VCaP (cell line): ENCODE data around the gene AKAP7.

Source experiments
- H3K27ac ChIP-seq: fragments of 450-650 bp; 2 replicates; pipeline ENCODE4 v1.5.1; 2017
- CTCF ChIP-seq: fragments of 450-650 bp; conservative IDR thresholded peaks from 2 replicates; pipeline ENCODE4 v1.5.1; 2017; ENCODE audit warnings: mild to moderate bottlenecking, moderate library complexity

The AKAP7 gene

GRCh38 chr6:131255911-131256310, 120.6 kb downstream of the AKAP7 start:
- H3K27ac ChIP-seq, result peak overlapping the region; percentile 91
- TF ChIP-seq CTCF, result no peak

- no peak for TF ChIP-seq CTCF
- peak overlapping the region; percentile 91 for H3K27ac ChIP-seq
These were observed 121.8 kb downstream of the AKAP7 start for GRCh38 chr6:131257104-131257503.

GRCh38 chr6:131258010-131258652, 122.9 kb downstream of the AKAP7 start:
- TF ChIP-seq CTCF, result no peak
- peak overlapping the region; percentile 91 for H3K27ac ChIP-seq

- TF ChIP-seq CTCF, result no peak
- H3K27ac ChIP-seq, result peak overlapping the region; percentile 91
These were observed 123.7 kb downstream of the AKAP7 start for GRCh38 chr6:131258816-131259476.

- H3K27ac ChIP-seq, result peak overlapping the region; percentile 91
These were observed 125.7 kb downstream of the AKAP7 start for GRCh38 chr6:131260960-131261359.

- H3K27ac ChIP-seq, result no peak overlapping the region; the same call in 1 of the 2 replicates
- no peak for TF ChIP-seq CTCF
These were observed 126.8 kb downstream of the AKAP7 start for GRCh38 chr6:131262060-131262459.

- no peak overlapping the region for H3K27ac ChIP-seq
- TF ChIP-seq CTCF, result no peak
These were observed 130.7 kb downstream of the AKAP7 start for GRCh38 chr6:131265939-131266338.

- H3K27ac ChIP-seq, result no peak overlapping the region
- no peak for TF ChIP-seq CTCF
These were observed 133.0 kb downstream of the AKAP7 start for GRCh38 chr6:131268303-131268702.
